GM19395 (cell line): ENCODE data around the gene QRICH1.

ENCODE experiments used
- ATAC-seq: cut with Tn5 transposase; IDR thresholded peaks from one replicate; pipeline ENCODE4 v1.9.1; 2021; ENCODE audit warnings: mild to moderate bottlenecking, moderate library complexity; ENCODE audit not compliant: unreplicated experiment

The QRICH1 gene

GRCh38 chr3:49120096-49120437 lies 26.2 kb upstream of the QRICH1 start:
- ATAC-seq, result no peak

- ATAC-seq, result no peak
Observed at GRCh38 chr3:49119439-49119838, 25.6 kb upstream of the QRICH1 start.

GRCh38 chr3:49119036-49119435 lies 25.2 kb upstream of the QRICH1 start:
- no peak for ATAC-seq

- ATAC-seq, result no peak
Observed at GRCh38 chr3:49112262-49112661, 18.4 kb upstream of the QRICH1 start.

GRCh38 chr3:49111347-49111746 lies 17.5 kb upstream of the QRICH1 start:
- no peak for ATAC-seq

- no peak for ATAC-seq
Observed at GRCh38 chr3:49110780-49111179, 16.9 kb upstream of the QRICH1 start.

GRCh38 chr3:49108346-49108745 lies 14.5 kb upstream of the QRICH1 start:
- ATAC-seq, result no peak

- peak; percentile 91 for ATAC-seq
Observed at GRCh38 chr3:49104427-49105291, 10.8 kb upstream of the QRICH1 start, which contains the start of gene QARS1. TSS of gene QARS1 (minus strand) at chr3:49104757. CDS start at chr3:49104733, 24 bp downstream.

- no peak for ATAC-seq
Observed at GRCh38 chr3:49104052-49104426, 10.2 kb upstream of the QRICH1 start.

- no peak for ATAC-seq
Observed at GRCh38 chr3:49100046-49100615, 6.3 kb upstream of the QRICH1 start.

- no peak for ATAC-seq
Observed at GRCh38 chr3:49098910-49099630, 5.2 kb upstream of the QRICH1 start.

- no peak for ATAC-seq
Observed at GRCh38 chr3:49098429-49098828, 4.6 kb upstream of the QRICH1 start.

GRCh38 chr3:49092938-49093852 lies 676 bp downstream of the QRICH1 start:
- peak; percentile 33 for ATAC-seq

- no peak for ATAC-seq
Observed at GRCh38 chr3:49081429-49081828, 12.4 kb downstream of the QRICH1 start.

- ATAC-seq, result no peak
Observed at GRCh38 chr3:49079270-49079669, 14.6 kb downstream of the QRICH1 start.

- no peak for ATAC-seq
Observed at GRCh38 chr3:49076646-49077045, 17.2 kb downstream of the QRICH1 start.

- no peak for ATAC-seq
Observed at GRCh38 chr3:49076116-49076515, 17.8 kb downstream of the QRICH1 start.

- no peak for ATAC-seq
Observed at GRCh38 chr3:49058011-49058410, 35.9 kb downstream of the QRICH1 start.

GRCh38 chr3:49057268-49057667 lies 36.6 kb downstream of the QRICH1 start:
- no peak for ATAC-seq

GRCh38 chr3:49054344-49054862 lies 39.5 kb downstream of the QRICH1 start:
- no peak for ATAC-seq

- ATAC-seq, result no peak
Observed at GRCh38 chr3:49053543-49053942, 40.3 kb downstream of the QRICH1 start.
